ENCODE measurements around the gene HIPK2. TPM values are rescaled to one million over a fixed set of nuclear protein-coding genes. Genes with fewer than 3 reads are reported as not detected.

The HIPK2 gene
- polyA plus RNA-seq, 1 donor: 12.6 TPM

GRCh38 chr7:139687211-139687954 lies 90.4 kb downstream of the HIPK2 start:
- Histone ChIP-seq H3K9me3 (ENCODE audit: control insufficient read depth, low read depth, low read length) (no peaks in the 10 kb centered on the region), H3K36me3 (ENCODE audit: control insufficient read depth, insufficient read depth, low read length) (peaks cover 12% of the 10 kb centered on the region), H3K27ac (ENCODE audit: low read length) (no peak overlapping the region), H3K27me3 (ENCODE audit: control insufficient read depth, insufficient read depth, low read length) (no peaks in the 10 kb centered on the region), H3K4me3 (ENCODE audit: low read length) (no peak overlapping the region), H3K4me1 (ENCODE audit: control insufficient read depth, insufficient read depth, low read length) (peaks cover 20% of the 10 kb centered on the region)
- no peak for DNase-seq

- no CpG with 5 or more reads among the region's 16 CpGs for WGBS (ENCODE audit: insufficient coverage, low lambda C conversion rate)
- H3K27me3 ChIP-seq (ENCODE audit: control insufficient read depth, insufficient read depth, low read length): no peaks in the 10 kb centered on the region
- no peaks in the 10 kb centered on the region for H3K9me3 ChIP-seq (ENCODE audit: control insufficient read depth, low read depth, low read length)
- H3K4me1 ChIP-seq (ENCODE audit: control insufficient read depth, insufficient read depth, low read length): peaks cover 10% of the 10 kb centered on the region
- H3K27ac ChIP-seq (ENCODE audit: low read length): peak overlapping the region; percentile 26
- no peak for DNase-seq
- peaks cover 8% of the 10 kb centered on the region for H3K36me3 ChIP-seq (ENCODE audit: control insufficient read depth, insufficient read depth, low read length)
- no peak overlapping the region for H3K4me3 ChIP-seq (ENCODE audit: low read length)
Measured at GRCh38 chr7:139683137-139683921, 94.5 kb downstream of the HIPK2 start.

- no CpG with 5 or more reads among the region's 9 CpGs for WGBS (ENCODE audit: insufficient coverage, low lambda C conversion rate)
- H3K27me3 ChIP-seq (ENCODE audit: control insufficient read depth, insufficient read depth, low read length): no peaks in the 10 kb centered on the region
- H3K27ac ChIP-seq (ENCODE audit: low read length): peak overlapping the region; percentile 26
- H3K36me3 ChIP-seq (ENCODE audit: control insufficient read depth, insufficient read depth, low read length): peaks cover 8% of the 10 kb centered on the region
- H3K4me1 ChIP-seq (ENCODE audit: control insufficient read depth, insufficient read depth, low read length): peaks cover 10% of the 10 kb centered on the region
- H3K4me3 ChIP-seq (ENCODE audit: low read length): no peak overlapping the region
- H3K9me3 ChIP-seq (ENCODE audit: control insufficient read depth, low read depth, low read length): no peaks in the 10 kb centered on the region
- peak in 1 of 2 donors; percentile 27 for DNase-seq
Measured at GRCh38 chr7:139682136-139683013, 95.4 kb downstream of the HIPK2 start.

- Histone ChIP-seq H3K27me3 (ENCODE audit: control insufficient read depth, insufficient read depth, low read length) (no peaks in the 10 kb centered on the region), H3K27ac (ENCODE audit: low read length) (no peak overlapping the region), H3K36me3 (ENCODE audit: control insufficient read depth, insufficient read depth, low read length) (peaks cover 8% of the 10 kb centered on the region), H3K4me1 (ENCODE audit: control insufficient read depth, insufficient read depth, low read length) (peaks cover 10% of the 10 kb centered on the region), H3K4me3 (ENCODE audit: low read length) (no peak overlapping the region), H3K9me3 (ENCODE audit: control insufficient read depth, low read depth, low read length) (no peaks in the 10 kb centered on the region)
- no peak for DNase-seq
- WGBS (ENCODE audit: insufficient coverage, low lambda C conversion rate): no CpG with 5 or more reads among the region's 4 CpGs
Measured at GRCh38 chr7:139681812-139682135, 96.0 kb downstream of the HIPK2 start.

GRCh38 chr7:139681463-139681755 lies 96.4 kb downstream of the HIPK2 start:
- DNase-seq: no peak
- peaks cover 8% of the 10 kb centered on the region for H3K36me3 ChIP-seq (ENCODE audit: control insufficient read depth, insufficient read depth, low read length)
- no peak overlapping the region for H3K4me3 ChIP-seq (ENCODE audit: low read length)
- peaks cover 10% of the 10 kb centered on the region for H3K4me1 ChIP-seq (ENCODE audit: control insufficient read depth, insufficient read depth, low read length)
- H3K27ac ChIP-seq (ENCODE audit: low read length): no peak overlapping the region
- H3K27me3 ChIP-seq (ENCODE audit: control insufficient read depth, insufficient read depth, low read length): no peaks in the 10 kb centered on the region
- WGBS (ENCODE audit: insufficient coverage, low lambda C conversion rate): no CpG with 5 or more reads among the region's 6 CpGs
- no peaks in the 10 kb centered on the region for H3K9me3 ChIP-seq (ENCODE audit: control insufficient read depth, low read depth, low read length)

- no peaks in the 10 kb centered on the region for H3K27me3 ChIP-seq (ENCODE audit: control insufficient read depth, insufficient read depth, low read length)
- WGBS (ENCODE audit: insufficient coverage, low lambda C conversion rate): 100% methylated on average over 1 of the region's 11 CpGs
- peaks cover 10% of the 10 kb centered on the region for H3K4me1 ChIP-seq (ENCODE audit: control insufficient read depth, insufficient read depth, low read length)
- DNase-seq: no peak
- H3K9me3 ChIP-seq (ENCODE audit: control insufficient read depth, low read depth, low read length): no peaks in the 10 kb centered on the region
- peaks cover 5% of the 10 kb centered on the region for H3K36me3 ChIP-seq (ENCODE audit: control insufficient read depth, insufficient read depth, low read length)
- H3K4me3 ChIP-seq (ENCODE audit: low read length): no peak overlapping the region
- no peak overlapping the region for H3K27ac ChIP-seq (ENCODE audit: low read length)
Measured at GRCh38 chr7:139680676-139681462, 96.9 kb downstream of the HIPK2 start.

- DNase-seq: no peak
- Histone ChIP-seq H3K27ac (ENCODE audit: low read length) (no peak overlapping the region), H3K4me3 (ENCODE audit: low read length) (no peak overlapping the region), H3K27me3 (ENCODE audit: control insufficient read depth, insufficient read depth, low read length) (no peaks in the 10 kb centered on the region), H3K4me1 (ENCODE audit: control insufficient read depth, insufficient read depth, low read length) (peaks cover 10% of the 10 kb centered on the region), H3K36me3 (ENCODE audit: control insufficient read depth, insufficient read depth, low read length) (peaks cover 4% of the 10 kb centered on the region), H3K9me3 (ENCODE audit: control insufficient read depth, low read depth, low read length) (no peaks in the 10 kb centered on the region)
- no CpG with 5 or more reads among the region's 13 CpGs for WGBS (ENCODE audit: insufficient coverage, low lambda C conversion rate)
Measured at GRCh38 chr7:139679731-139680594, 97.8 kb downstream of the HIPK2 start.

GRCh38 chr7:139676390-139676789 lies 101.4 kb downstream of the HIPK2 start:
- H3K4me3 ChIP-seq (ENCODE audit: low read length): no peak overlapping the region
- peaks cover 2% of the 10 kb centered on the region for H3K36me3 ChIP-seq (ENCODE audit: control insufficient read depth, insufficient read depth, low read length)
- H3K27me3 ChIP-seq (ENCODE audit: control insufficient read depth, insufficient read depth, low read length): no peaks in the 10 kb centered on the region
- H3K27ac ChIP-seq (ENCODE audit: low read length): no peak overlapping the region
- no CpG with 5 or more reads among the region's 2 CpGs for WGBS (ENCODE audit: insufficient coverage, low lambda C conversion rate)
- no peaks in the 10 kb centered on the region for H3K4me1 ChIP-seq (ENCODE audit: control insufficient read depth, insufficient read depth, low read length)
- DNase-seq: no peak
- H3K9me3 ChIP-seq (ENCODE audit: control insufficient read depth, low read depth, low read length): no peaks in the 10 kb centered on the region

Data from large intestine (tissue), 3 donors.